Measurements from ENCODE around the gene BST2. TPM values are rescaled to one million over a fixed set of nuclear protein-coding genes. Genes with fewer than 3 reads are reported as not detected.

BST2 gene
- total and polyA plus RNA-seq, 2 of the 4 experiments (the other 2 are of a cell fraction): 0.18 to 0.92 TPM

DNA sequence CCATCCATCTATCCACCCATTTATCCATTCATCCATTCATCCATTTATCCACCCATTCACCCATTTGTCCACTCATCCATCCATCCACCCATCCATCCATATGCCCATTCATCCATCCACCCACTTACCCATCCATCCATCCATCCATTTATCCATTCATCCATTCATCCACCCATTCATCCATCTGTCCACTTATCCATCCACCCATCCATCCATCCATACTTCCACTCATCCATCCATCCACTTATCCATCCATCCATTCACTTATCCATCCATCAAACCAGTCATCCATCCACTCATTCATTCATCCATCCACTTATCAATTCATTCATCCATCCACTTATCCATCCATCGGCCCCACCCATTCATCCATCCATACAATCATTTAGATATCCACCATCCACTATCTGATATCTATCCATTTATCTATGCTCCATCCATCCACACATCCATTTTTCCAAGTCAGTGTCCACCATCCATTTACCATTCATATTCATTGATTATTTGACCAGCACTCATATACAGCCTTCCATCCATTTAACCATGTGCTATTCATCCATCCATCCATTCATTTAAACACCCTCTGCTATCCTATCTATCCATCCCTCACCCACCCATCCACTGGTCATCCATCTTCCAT is 40.2 kb upstream of the BST2 start:
- Histone ChIP-seq H2BK15ac (ENCODE audit: low read depth, low read length) (no peak overlapping the region), H4K91ac (ENCODE audit: insufficient read depth, low read depth, low read length) (no peak overlapping the region), H2AK9ac (replicated peaks; ENCODE audit: low read depth, low read length, poor library complexity) (no peak overlapping the region), H3K9me1 (ENCODE audit: insufficient read depth, low read length) (no peaks in the 10 kb centered on the region), H3K14ac (replicated peaks; ENCODE audit: low read depth, low read length) (no peak overlapping the region), H2AFZ (replicated peaks; ENCODE audit: low read length, poor library complexity) (no peak overlapping the region), H3K4ac (ENCODE audit: low read depth, low read length) (no peak overlapping the region), H3K4me2 (ENCODE audit: low read depth, low read length) (no peak overlapping the region), H3K9me3 (ENCODE audit: control insufficient read depth, insufficient read depth, low read length) (no peaks in the 10 kb centered on the region), H3K36me3 (ENCODE audit: control insufficient read depth, insufficient read depth, low read length) (no peaks in the 10 kb centered on the region), H2BK5ac (ENCODE audit: low read depth, low read length, poor library complexity, severe bottlenecking) (peak overlapping the region; percentile 35), H3K23ac (ENCODE audit: low read depth, low read length) (no peak overlapping the region), H3K56ac (ENCODE audit: extremely low read depth, insufficient read depth, low read length) (no peak overlapping the region), H4K5ac (ENCODE audit: low read depth, low read length) (no peak overlapping the region), H4K20me1 (ENCODE audit: insufficient read depth, low read length) (no peaks in the 10 kb centered on the region; the same call in 1 of the 2 replicates), H3K27me3 (ENCODE audit: control insufficient read depth, insufficient read depth, low read length) (peaks cover 12% of the 10 kb centered on the region), H3K4me1 (ENCODE audit: control insufficient read depth, insufficient read depth, low read length) (no peaks in the 10 kb centered on the region), H3K18ac (ENCODE audit: low read depth, low read length) (no peak overlapping the region), H3K27ac (ENCODE audit: insufficient read depth, low read length) (no peak overlapping the region), H2AK5ac (ENCODE audit: low read depth, low read length) (no peak overlapping the region), H2BK20ac (ENCODE audit: low read depth, low read length) (no peak overlapping the region), H3K9ac (ENCODE audit: low read depth, low read length) (no peak overlapping the region), H3K79me1 (ENCODE audit: low read depth in 1 of 2, low read length in 2 of 2) (no peaks in the 10 kb centered on the region), H2BK120ac (ENCODE audit: low read depth, low read length) (no peak overlapping the region), H4K8ac (ENCODE audit: low read depth in 2 of 2, low read length in 2 of 2) (no peak overlapping the region), H3K4me3 (ENCODE audit: insufficient read depth, low read depth, low read length) (no peak overlapping the region)
- dilution Hi-C loops (cut with HindIII; ENCODE audit: low sequenced_read_pairs, unreplicated experiment): no loop called here
- TF ChIP-seq CEBPB (IDR thresholded peaks at IDR 0.05; ENCODE audit: low read depth, low read length) (no peak), RCOR1 (IDR thresholded peaks at IDR 0.05; ENCODE audit: insufficient replicate concordance, low read length) (no peak), RAD21 (IDR thresholded peaks at IDR 0.05; ENCODE audit: low read length) (no peak), NFE2L2 (IDR thresholded peaks at IDR 0.05; ENCODE audit: low read depth, low read length) (no peak), MAZ (IDR thresholded peaks at IDR 0.05; ENCODE audit: borderline replicate concordance, low read depth, low read length) (no peak), MXI1 (IDR thresholded peaks at IDR 0.05; ENCODE audit: borderline replicate concordance, low read depth, low read length) (no peak), BHLHE40 (IDR thresholded peaks at IDR 0.05; ENCODE audit: low read depth, low read length) (no peak), SMC3 (IDR thresholded peaks at IDR 0.05; ENCODE audit: low read depth, low read length) (no peak), CHD1 (IDR thresholded peaks at IDR 0.05; ENCODE audit: low read depth, low read length) (no peak), FOS (IDR thresholded peaks at IDR 0.05; ENCODE audit: low read depth, low read length) (no peak)
- TF ChIP-seq, protein P1, sequence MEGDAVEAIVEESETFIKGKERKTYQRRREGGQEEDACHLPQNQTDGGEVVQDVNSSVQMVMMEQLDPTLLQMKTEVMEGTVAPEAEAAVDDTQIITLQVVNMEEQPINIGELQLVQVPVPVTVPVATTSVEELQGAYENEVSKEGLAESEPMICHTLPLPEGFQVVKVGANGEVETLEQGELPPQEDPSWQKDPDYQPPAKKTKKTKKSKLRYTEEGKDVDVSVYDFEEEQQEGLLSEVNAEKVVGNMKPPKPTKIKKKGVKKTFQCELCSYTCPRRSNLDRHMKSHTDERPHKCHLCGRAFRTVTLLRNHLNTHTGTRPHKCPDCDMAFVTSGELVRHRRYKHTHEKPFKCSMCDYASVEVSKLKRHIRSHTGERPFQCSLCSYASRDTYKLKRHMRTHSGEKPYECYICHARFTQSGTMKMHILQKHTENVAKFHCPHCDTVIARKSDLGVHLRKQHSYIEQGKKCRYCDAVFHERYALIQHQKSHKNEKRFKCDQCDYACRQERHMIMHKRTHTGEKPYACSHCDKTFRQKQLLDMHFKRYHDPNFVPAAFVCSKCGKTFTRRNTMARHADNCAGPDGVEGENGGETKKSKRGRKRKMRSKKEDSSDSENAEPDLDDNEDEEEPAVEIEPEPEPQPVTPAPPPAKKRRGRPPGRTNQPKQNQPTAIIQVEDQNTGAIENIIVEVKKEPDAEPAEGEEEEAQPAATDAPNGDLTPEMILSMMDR (conservative IDR thresholded peaks at IDR 0.05; ENCODE audit: low read depth, low read length): no peak
- TF ChIP-seq, protein P2, sequence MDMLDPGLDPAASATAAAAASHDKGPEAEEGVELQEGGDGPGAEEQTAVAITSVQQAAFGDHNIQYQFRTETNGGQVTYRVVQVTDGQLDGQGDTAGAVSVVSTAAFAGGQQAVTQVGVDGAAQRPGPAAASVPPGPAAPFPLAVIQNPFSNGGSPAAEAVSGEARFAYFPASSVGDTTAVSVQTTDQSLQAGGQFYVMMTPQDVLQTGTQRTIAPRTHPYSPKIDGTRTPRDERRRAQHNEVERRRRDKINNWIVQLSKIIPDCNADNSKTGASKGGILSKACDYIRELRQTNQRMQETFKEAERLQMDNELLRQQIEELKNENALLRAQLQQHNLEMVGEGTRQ (IDR thresholded peaks at IDR 0.05; ENCODE audit: low read depth, low read length): no peak
- TF ChIP-seq, protein P3, sequence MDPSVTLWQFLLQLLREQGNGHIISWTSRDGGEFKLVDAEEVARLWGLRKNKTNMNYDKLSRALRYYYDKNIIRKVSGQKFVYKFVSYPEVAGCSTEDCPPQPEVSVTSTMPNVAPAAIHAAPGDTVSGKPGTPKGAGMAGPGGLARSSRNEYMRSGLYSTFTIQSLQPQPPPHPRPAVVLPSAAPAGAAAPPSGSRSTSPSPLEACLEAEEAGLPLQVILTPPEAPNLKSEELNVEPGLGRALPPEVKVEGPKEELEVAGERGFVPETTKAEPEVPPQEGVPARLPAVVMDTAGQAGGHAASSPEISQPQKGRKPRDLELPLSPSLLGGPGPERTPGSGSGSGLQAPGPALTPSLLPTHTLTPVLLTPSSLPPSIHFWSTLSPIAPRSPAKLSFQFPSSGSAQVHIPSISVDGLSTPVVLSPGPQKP (IDR thresholded peaks at IDR 0.05; ENCODE audit: borderline replicate concordance, low read depth, low read length): no peak
- 78% methylated on average over 1 of the region's 1 CpG; no CpG with 5 or more reads in 1 of the 2 experiments for WGBS, 2 experiments (ENCODE audit: extremely low coverage in 2 of 2, insufficient read length in 1 of 2)
- DNase-seq (no peak), ATAC-seq (ENCODE audit: low read depth) (no peak)
- in situ Hi-C loops (cut with MboI; ENCODE audit: low sequenced_read_pairs): no loop called here
- ChIA-PET POLR2A (ENCODE audit: unreplicated experiment) (no interaction called here), CTCF (no interaction called here)
- intact Hi-C loops (cut with micrococcal nuclease): no loop called here
- no TSS peak for BruUV-seq (replicated peaks)

All from IMR-90 (cell line).